HL-60 (cell line): ENCODE measurements around the gene XBP1.

Source experiments
- POLR2AphosphoS5 ChIP-seq: IDR thresholded peaks from 2 replicates; pipeline ENCODE4 v1.6.1; 2012; ENCODE audit warnings: low read depth
- TF ChIP-seq, protein P1 (sequence below): IDR thresholded peaks from one replicate; pipeline ENCODE4 v1.5.1; 2011; ENCODE audit warnings: low read length, control low read depth, inconsistent platforms; ENCODE audit not compliant: insufficient read depth
- TF ChIP-seq, protein P2 (sequence below): IDR thresholded peaks from 2 replicates; pipeline ENCODE4 v1.6.1; 2012; ENCODE audit warnings: low read depth; ENCODE audit not compliant: insufficient replicate concordance

DNA sequence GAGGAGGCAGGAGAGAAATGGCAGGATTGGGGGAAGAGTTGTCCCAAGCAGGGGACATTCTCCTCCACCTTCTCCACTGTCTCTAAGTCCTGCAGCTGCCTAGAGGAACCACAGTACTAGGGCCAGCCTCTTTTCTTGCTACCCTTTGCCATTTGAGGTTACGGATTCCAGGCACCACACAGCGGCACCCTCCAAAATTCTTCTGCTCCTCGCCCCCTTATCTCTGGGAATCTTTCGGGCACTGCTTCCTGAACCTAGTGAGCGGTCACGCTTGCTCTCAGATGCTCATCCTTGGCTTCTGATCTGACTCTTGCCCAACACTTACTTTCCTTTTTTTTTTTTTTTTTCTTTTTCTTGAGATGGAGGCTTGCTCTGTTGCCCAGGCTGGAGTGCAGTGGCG, 26.6 kb upstream of the XBP1 start:
- TF ChIP-seq, protein P1, sequence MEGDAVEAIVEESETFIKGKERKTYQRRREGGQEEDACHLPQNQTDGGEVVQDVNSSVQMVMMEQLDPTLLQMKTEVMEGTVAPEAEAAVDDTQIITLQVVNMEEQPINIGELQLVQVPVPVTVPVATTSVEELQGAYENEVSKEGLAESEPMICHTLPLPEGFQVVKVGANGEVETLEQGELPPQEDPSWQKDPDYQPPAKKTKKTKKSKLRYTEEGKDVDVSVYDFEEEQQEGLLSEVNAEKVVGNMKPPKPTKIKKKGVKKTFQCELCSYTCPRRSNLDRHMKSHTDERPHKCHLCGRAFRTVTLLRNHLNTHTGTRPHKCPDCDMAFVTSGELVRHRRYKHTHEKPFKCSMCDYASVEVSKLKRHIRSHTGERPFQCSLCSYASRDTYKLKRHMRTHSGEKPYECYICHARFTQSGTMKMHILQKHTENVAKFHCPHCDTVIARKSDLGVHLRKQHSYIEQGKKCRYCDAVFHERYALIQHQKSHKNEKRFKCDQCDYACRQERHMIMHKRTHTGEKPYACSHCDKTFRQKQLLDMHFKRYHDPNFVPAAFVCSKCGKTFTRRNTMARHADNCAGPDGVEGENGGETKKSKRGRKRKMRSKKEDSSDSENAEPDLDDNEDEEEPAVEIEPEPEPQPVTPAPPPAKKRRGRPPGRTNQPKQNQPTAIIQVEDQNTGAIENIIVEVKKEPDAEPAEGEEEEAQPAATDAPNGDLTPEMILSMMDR = no peak
- TF ChIP-seq POLR2AphosphoS5 = no peak
- TF ChIP-seq, protein P2, sequence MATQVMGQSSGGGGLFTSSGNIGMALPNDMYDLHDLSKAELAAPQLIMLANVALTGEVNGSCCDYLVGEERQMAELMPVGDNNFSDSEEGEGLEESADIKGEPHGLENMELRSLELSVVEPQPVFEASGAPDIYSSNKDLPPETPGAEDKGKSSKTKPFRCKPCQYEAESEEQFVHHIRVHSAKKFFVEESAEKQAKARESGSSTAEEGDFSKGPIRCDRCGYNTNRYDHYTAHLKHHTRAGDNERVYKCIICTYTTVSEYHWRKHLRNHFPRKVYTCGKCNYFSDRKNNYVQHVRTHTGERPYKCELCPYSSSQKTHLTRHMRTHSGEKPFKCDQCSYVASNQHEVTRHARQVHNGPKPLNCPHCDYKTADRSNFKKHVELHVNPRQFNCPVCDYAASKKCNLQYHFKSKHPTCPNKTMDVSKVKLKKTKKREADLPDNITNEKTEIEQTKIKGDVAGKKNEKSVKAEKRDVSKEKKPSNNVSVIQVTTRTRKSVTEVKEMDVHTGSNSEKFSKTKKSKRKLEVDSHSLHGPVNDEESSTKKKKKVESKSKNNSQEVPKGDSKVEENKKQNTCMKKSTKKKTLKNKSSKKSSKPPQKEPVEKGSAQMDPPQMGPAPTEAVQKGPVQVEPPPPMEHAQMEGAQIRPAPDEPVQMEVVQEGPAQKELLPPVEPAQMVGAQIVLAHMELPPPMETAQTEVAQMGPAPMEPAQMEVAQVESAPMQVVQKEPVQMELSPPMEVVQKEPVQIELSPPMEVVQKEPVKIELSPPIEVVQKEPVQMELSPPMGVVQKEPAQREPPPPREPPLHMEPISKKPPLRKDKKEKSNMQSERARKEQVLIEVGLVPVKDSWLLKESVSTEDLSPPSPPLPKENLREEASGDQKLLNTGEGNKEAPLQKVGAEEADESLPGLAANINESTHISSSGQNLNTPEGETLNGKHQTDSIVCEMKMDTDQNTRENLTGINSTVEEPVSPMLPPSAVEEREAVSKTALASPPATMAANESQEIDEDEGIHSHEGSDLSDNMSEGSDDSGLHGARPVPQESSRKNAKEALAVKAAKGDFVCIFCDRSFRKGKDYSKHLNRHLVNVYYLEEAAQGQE = no peak
